ENCODE results near the gene FBXO39.
"Not testable (repeated sequence)": the region's sequence is repeated elsewhere in the genome, so short reads cannot be mapped to it uniquely, and the experiment has no call there.

FBXO39 gene

GRCh38 chr17:6775871-6776405, at the start of gene FBXO39:
TSS of gene FBXO39 (plus strand) at chr17:6776215. CDS start at chr17:6779869, 3,654 bp downstream.
- no peak for DNase-seq

DNA sequence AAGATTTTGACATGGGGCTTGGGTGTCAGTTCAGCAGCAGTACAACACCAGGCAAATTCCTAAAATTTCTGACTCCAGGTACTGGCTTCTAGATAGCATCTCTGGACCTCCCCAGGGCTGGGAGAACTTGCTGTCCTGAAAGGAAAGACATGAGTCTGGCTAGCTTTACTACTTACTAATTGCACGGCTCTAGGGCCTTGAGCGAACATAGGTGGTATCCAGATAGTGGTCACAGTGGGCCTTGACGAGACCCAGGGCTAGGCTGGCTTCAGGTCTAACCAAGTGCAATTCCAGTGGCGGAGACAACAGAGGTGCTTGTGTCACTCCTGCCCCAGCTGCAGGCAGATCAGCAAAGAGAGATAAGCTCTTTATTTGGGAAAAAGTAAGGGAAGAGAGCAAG, 46.5 kb upstream of the FBXO39 start:
- DNase-seq: no peak

DNA sequence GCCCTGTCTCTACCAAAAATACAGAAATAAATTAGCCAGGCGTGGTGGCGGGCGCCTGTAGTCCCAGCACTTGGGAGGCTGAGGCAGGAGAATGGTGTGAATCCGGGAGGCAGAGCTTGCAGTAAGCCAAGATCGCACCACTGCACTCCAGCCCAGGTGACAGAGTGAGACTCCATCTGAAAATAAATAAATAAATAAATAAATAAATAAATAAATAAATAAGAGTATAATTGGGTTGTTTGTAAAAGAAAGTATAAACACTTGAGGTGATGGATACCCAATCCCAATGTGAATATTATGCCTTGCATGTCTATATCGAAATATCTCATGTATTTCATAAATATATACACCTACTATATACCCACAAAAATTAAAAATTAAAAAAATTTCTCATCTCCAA, 29.4 kb upstream of the FBXO39 start:
- DNase-seq: not testable (repeated sequence)

DNA sequence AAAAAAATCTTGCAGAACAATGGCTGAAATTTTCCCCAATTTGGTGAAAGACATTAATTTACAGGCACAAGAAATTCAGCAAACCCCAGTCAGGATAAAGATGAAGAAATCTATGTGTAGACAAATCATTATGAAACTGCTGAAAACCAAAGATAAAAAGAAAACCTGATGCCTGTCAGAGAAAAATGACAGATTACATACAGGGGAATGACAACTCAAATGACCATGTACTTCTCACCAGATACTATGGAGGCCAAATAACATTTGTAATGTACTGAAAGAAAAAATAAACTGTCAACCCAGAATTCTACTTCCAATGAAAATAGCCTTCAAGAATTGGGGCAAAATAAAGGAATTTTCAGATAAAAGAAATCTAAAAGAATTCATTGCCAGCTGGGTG, 27.4 kb upstream of the FBXO39 start:
- no peak for DNase-seq

DNA sequence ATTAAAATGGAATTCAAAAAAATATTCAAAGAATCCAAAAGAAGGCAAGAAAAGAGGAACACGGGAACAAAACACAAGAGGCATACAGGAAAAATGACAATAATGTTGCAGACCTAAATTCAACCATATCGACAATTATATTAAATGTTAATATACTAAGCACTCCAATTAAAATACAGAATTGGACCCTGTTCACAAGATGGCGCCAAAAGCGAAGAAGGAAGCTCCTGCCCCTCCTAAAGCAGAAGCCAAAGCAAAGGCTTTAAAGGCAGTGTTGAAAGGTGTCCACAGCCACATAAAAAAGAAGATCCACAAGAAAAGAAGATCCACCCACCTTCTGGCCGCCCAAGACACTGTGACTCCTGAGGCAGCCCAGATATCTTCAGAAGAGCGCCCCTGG, 26.5 kb upstream of the FBXO39 start:
- DNase-seq: no peak

- no peak for DNase-seq
These were observed 23.7 kb upstream of the FBXO39 start for GRCh38 chr17:6752068-6752909.

DNA sequence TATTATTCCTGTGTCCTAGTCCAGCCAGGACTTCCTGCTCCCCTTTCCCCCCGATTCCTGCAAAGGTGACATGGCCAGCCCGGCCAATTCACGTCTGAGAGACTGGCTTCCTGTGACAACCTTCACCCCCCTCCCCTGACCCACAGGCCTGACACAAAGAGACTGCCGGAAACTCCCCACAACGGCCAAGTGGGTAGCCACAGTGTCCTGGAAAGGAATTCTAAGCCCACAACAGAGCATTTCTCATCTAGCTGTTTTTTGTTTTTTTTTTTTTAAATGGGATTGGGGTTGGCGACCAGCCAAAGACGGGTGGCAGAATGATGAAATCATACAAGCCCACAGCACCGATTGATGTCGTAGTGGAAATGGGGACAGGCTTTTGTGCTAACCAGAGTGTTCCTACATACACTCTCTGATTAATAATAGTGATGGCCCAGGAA, 23.0 kb upstream of the FBXO39 start:
- no peak for DNase-seq

- no peak for DNase-seq
These were observed 22.5 kb upstream of the FBXO39 start for GRCh38 chr17:6753546-6753945.

GRCh38 chr17:6755281-6755680, 20.7 kb upstream of the FBXO39 start:
- DNase-seq: no peak

GRCh38 chr17:6755731-6756184, 20.3 kb upstream of the FBXO39 start, which contains the start of gene XAF1:
TSS of gene XAF1 (plus strand) at chr17:6756046. CDS start at chr17:6756079, 33 bp downstream.
- no peak for DNase-seq

GRCh38 chr17:6756425-6757031, 19.5 kb upstream of the FBXO39 start:
- no peak for DNase-seq

GRCh38 chr17:6757747-6758146, 18.3 kb upstream of the FBXO39 start:
- DNase-seq: no peak

GRCh38 chr17:6761779-6762178, 14.2 kb upstream of the FBXO39 start:
- DNase-seq: no peak

GRCh38 chr17:6768447-6768846, 7.6 kb upstream of the FBXO39 start:
- no peak for DNase-seq

GRCh38 chr17:6772016-6772415, 4.0 kb upstream of the FBXO39 start:
- DNase-seq: no peak

GRCh38 chr17:6774906-6775305, 1.1 kb upstream of the FBXO39 start:
- not testable (repeated sequence) for DNase-seq

DNA sequence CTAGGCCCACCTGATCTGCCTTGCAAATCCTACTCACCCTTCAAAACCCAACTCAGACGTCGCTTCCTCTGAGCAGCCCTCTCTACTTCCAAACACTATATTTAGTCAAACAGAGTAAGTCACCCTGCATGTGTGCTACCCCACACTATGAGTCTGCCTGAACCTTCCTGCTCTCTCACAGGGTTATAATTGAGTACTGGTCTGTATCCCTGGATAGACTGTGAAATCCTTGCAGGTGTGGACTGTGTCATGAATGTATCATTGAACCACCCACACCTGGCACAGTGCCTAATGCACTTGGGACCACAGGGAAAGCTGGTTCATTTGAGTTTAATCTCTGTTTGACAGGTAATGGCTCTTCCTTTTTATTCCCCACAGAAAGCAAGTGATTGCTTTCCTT, 3.4 kb downstream of the FBXO39 start:
- no peak for DNase-seq

- DNase-seq: no peak
These were observed 4.0 kb downstream of the FBXO39 start for GRCh38 chr17:6780001-6780400.

- no peak for DNase-seq
These were observed 4.9 kb downstream of the FBXO39 start for GRCh38 chr17:6780886-6781285.

GRCh38 chr17:6782244-6782643, 6.2 kb downstream of the FBXO39 start:
- no peak for DNase-seq

DNA sequence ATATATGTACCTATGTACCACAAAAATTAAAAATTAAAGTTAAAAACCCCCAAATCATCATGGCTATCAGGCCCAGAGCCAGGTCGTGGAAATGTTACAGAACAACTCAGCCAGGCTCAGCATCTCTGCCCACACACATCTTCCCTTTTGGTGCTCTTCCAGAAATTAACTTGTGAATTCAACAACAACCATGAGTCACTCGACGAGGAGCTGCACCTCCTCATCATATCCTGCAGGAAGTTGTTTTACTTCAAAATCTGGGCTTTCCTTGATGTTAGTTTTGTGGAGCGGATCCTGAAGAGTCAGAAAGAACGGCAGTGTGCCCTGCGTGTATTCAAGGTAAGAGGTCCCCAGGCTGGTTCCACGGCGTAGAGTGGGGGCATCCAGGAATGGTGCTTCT, 10.6 kb downstream of the FBXO39 start:
- DNase-seq: no peak

DNA sequence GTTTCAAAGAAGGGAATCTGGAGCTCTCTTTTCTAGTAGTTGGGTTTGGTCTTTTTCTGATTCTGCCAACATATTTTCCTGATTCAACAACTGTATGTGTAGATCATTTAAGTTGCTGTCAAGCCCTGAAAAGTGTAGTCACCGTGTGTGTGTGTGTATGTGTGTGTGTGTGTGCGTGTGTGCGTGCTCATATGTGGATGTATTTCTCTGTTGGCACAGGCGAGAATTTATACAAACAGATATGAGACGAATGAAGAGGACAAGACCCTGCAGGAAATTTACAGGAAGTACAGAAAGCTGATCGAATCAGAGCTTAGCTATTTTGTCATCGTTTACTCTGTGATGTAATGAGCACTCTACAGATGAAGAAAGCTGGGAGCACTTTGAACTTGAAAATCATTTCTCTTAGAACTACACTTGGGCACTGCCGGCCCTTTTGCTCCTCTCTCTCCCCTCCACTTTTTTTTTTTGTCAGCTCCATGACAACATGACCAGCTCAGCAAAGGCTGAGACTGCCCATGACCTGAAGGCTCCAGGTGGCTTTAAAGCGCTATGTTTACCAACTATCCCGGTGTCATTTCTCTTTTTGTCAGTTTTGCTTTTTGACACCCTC, 11.2 kb downstream of the FBXO39 start:
- DNase-seq: no peak

DNA sequence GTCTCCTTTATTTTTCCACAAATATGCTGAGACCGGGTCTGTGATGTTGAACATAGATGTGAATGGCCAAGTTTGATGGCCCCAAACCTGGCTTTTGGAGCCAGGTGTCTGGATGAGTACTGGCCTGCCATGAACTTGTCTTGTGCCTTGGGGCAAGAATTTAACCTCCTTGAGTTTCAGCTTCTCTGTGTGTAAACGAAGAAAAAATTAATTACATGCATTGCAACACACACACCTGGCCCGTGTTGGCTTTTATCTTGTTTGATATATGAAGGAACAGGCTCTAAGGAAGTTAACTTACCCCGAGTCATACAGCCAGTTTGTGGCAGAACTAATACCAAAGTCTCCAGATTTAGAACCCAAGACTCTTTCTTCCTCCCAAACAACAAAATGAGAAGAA, 13.1 kb downstream of the FBXO39 start:
- DNase-seq: no peak

Measured in NCI-H2029 (cell line).